ENCODE data around the gene LCOR.
"Not testable (repeated sequence)": the region's sequence is repeated elsewhere in the genome, so short reads cannot be mapped to it uniquely, and the experiment has no call there.

DNA sequence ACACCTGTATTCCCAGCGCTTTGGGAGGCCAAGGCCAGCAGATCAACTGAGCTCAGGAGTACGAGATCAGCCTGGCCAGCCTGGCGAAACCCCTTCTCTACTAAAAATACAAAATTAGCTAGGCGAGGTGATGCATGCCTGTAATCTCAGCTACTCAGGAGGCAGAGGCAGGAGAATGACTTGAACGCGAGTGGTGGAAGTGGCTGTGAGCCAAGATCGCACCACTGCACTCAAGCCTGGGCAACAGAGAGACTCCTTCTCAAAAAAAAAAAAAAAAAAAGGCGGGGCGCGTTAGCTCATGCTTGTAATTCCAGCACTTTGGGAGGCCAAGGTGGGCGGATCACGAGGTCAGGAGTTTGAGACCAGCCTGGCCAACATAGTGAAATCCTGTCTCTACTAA is 13.1 kb upstream of the LCOR start:
- TF ChIP-seq CREB1 (IDR thresholded peaks at IDR 0.05; ENCODE audit: low read depth); RAD21 (IDR thresholded peaks at IDR 0.05; ENCODE audit: low read depth); FOXM1 (IDR thresholded peaks at IDR 0.05; ENCODE audit: borderline replicate concordance, low read depth); TAF1 (IDR thresholded peaks at IDR 0.05; ENCODE audit: low read depth): not testable (repeated sequence)
- TF ChIP-seq, protein P1, sequence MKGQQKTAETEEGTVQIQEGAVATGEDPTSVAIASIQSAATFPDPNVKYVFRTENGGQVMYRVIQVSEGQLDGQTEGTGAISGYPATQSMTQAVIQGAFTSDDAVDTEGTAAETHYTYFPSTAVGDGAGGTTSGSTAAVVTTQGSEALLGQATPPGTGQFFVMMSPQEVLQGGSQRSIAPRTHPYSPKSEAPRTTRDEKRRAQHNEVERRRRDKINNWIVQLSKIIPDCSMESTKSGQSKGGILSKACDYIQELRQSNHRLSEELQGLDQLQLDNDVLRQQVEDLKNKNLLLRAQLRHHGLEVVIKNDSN (IDR thresholded peaks at IDR 0.05), result not testable (repeated sequence)
- TF ChIP-seq, protein P2, sequence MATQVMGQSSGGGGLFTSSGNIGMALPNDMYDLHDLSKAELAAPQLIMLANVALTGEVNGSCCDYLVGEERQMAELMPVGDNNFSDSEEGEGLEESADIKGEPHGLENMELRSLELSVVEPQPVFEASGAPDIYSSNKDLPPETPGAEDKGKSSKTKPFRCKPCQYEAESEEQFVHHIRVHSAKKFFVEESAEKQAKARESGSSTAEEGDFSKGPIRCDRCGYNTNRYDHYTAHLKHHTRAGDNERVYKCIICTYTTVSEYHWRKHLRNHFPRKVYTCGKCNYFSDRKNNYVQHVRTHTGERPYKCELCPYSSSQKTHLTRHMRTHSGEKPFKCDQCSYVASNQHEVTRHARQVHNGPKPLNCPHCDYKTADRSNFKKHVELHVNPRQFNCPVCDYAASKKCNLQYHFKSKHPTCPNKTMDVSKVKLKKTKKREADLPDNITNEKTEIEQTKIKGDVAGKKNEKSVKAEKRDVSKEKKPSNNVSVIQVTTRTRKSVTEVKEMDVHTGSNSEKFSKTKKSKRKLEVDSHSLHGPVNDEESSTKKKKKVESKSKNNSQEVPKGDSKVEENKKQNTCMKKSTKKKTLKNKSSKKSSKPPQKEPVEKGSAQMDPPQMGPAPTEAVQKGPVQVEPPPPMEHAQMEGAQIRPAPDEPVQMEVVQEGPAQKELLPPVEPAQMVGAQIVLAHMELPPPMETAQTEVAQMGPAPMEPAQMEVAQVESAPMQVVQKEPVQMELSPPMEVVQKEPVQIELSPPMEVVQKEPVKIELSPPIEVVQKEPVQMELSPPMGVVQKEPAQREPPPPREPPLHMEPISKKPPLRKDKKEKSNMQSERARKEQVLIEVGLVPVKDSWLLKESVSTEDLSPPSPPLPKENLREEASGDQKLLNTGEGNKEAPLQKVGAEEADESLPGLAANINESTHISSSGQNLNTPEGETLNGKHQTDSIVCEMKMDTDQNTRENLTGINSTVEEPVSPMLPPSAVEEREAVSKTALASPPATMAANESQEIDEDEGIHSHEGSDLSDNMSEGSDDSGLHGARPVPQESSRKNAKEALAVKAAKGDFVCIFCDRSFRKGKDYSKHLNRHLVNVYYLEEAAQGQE (IDR thresholded peaks at IDR 0.05; ENCODE audit: low read depth), result not testable (repeated sequence)
